Activated T-helper 17 cell treated with anti-CD3 and anti-CD28 coated beads, Interleukin-2, amount 50 U/mL, for 72 hours (primary cell): ENCODE results near the gene DNMT3L. TPM values are rescaled to one million over a fixed set of nuclear protein-coding genes. Genes with fewer than 3 reads are reported as not detected.
"Not testable (repeated sequence)": the region's sequence is repeated elsewhere in the genome, so short reads cannot be mapped to it uniquely, and the experiment has no call there.

Experiments used
- ATAC-seq: fragments of 150-1000 bp; cut with Tn5 transposase; replicated peaks from 2 replicates; pipeline ENCODE4 v1.10.0; 2021; ENCODE audit warnings: mild to moderate bottlenecking, moderate library complexity
- H3K27ac Mint-ChIP-seq: one replicate; pipeline ENCODE4 v1.8.0; 2022; ENCODE audit warnings: mixed read lengths
- H3K27me3 Mint-ChIP-seq: one replicate; pipeline ENCODE4 v1.8.0; 2022; ENCODE audit warnings: mixed read lengths
- H3K36me3 Mint-ChIP-seq: one replicate; pipeline ENCODE4 v1.8.0; 2022; ENCODE audit warnings: low read depth, mild to moderate bottlenecking, mixed read lengths
- H3K4me1 Mint-ChIP-seq: one replicate; pipeline ENCODE4 v1.8.0; 2022; ENCODE audit warnings: mixed read lengths
- H3K4me3 Mint-ChIP-seq: one replicate; pipeline ENCODE4 v1.8.0; 2022; ENCODE audit warnings: mild to moderate bottlenecking, mixed read lengths
- H3K9me3 Mint-ChIP-seq: one replicate; pipeline ENCODE4 v1.8.0; 2022; ENCODE audit warnings: mixed read lengths
- total RNA-seq, 2 donors: library from RNA; stranded (reverse); gene quantifications; one replicate each; pipeline ENCODE4 v1.2.3, GENCODE V29; 2022

The DNMT3L gene
- total RNA-seq: not detected

- H3K27ac Mint-ChIP-seq: no peak within 1 kb of the TSS
- H3K36me3 Mint-ChIP-seq: no peaks in the 10 kb centered on the region
- no peak within 1 kb of the TSS for H3K4me3 Mint-ChIP-seq
- no peaks in the 10 kb centered on the region for H3K27me3 Mint-ChIP-seq
- no peaks in the 10 kb centered on the region for H3K9me3 Mint-ChIP-seq
- ATAC-seq: no peak
- no peaks in the 10 kb centered on the region for H3K4me1 Mint-ChIP-seq
Measured at GRCh38 chr21:44261675-44262295, at the start of gene DNMT3L. DNMT3L (minus strand) TSS chr21:44261897; CDS start chr21:44261259, 638 bp downstream.

DNA sequence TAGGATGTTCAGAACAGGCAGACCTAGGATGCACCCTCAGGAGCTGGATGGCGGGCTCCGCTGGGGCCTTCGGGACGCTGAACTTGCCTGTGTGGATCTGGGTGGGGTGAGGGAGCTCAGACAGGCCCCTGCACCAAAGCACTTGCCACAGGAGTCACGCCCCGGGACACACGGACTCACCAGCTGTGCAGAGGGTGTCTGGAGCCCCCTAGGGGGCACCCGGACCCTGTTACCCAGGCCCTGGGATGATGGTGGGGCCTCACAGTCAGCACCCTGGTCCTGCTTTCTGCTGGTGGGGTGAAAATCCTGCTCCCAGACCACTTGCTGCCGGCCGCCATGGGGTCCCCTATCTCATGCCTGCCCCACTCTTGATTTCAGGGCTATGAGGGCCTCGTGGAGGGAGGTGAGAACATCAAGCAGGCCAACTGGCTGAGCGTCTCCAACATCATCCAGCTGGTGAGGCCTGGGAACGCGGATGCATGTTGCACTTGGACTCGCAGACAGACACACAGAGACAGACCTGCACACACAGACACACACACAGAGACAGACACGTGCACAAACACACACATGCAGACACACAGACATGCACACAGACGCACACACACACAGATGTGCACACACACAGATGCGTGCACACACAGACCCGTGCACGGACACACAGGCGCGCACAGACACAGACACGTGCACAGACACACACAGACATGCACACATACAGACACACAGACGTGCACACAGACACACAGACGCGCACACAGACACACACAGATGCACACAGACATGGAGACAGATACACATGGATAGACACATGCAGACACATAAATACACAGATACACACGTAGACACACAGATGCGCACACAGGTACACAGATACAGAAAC is 49.2 kb upstream of the DNMT3L start:
- no peaks in the 10 kb centered on the region for H3K9me3 Mint-ChIP-seq
- peaks cover 6% of the 10 kb centered on the region for H3K4me1 Mint-ChIP-seq
- H3K4me3 Mint-ChIP-seq: no peak overlapping the region
- no peak for ATAC-seq
- no peak overlapping the region for H3K27ac Mint-ChIP-seq
- H3K27me3 Mint-ChIP-seq: no peaks in the 10 kb centered on the region
- H3K36me3 Mint-ChIP-seq: peaks cover 49% of the 10 kb centered on the region

- Mint-ChIP-seq H3K4me1 (peaks cover 11% of the 10 kb centered on the region), H3K36me3 (peaks cover 55% of the 10 kb centered on the region), H3K9me3 (no peaks in the 10 kb centered on the region), H3K27ac (peak overlapping the region; percentile 63), H3K4me3 (no peak overlapping the region), H3K27me3 (no peaks in the 10 kb centered on the region)
- no peak for ATAC-seq
Measured at GRCh38 chr21:44306936-44307704, 45.4 kb upstream of the DNMT3L start.

DNA sequence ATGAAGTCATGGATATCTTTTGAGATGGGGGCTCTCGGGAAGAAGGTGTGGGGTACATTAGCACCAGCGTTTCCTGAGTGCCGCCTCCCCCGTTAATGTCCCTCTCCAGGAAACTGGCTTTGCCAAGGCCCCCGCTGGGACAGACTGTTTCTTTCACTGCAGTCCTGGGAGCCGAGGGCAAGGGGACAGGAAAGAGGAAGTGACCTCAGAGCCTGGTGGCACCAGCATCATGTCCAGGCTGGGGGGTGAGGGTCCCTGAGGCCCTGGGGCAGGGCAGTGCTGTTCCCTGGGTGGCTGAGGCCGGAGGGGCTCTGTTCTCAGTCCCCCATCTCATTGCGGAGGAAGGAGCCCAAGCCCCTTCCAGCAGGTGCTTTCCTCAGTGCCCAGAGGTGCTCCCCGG is 44.0 kb upstream of the DNMT3L start:
- no peak for ATAC-seq
- Mint-ChIP-seq H3K36me3 (peaks cover 54% of the 10 kb centered on the region), H3K4me3 (no peak overlapping the region), H3K27ac (no peak overlapping the region), H3K4me1 (peaks cover 5% of the 10 kb centered on the region), H3K27me3 (no peaks in the 10 kb centered on the region), H3K9me3 (no peaks in the 10 kb centered on the region)

GRCh38 chr21:44304877-44305293 is 43.2 kb upstream of the DNMT3L start:
- Mint-ChIP-seq H3K27ac (peak overlapping the region; percentile 78), H3K36me3 (peaks cover 55% of the 10 kb centered on the region), H3K4me3 (peak overlapping the region; percentile 28), H3K27me3 (no peaks in the 10 kb centered on the region), H3K4me1 (peaks cover 5% of the 10 kb centered on the region), H3K9me3 (no peaks in the 10 kb centered on the region)
- ATAC-seq: peak; percentile 25

- Mint-ChIP-seq H3K4me3 (no peak overlapping the region), H3K36me3 (peaks cover 55% of the 10 kb centered on the region)
- ATAC-seq: no peak
Measured at GRCh38 chr21:44304011-44304616, 42.4 kb upstream of the DNMT3L start.

DNA sequence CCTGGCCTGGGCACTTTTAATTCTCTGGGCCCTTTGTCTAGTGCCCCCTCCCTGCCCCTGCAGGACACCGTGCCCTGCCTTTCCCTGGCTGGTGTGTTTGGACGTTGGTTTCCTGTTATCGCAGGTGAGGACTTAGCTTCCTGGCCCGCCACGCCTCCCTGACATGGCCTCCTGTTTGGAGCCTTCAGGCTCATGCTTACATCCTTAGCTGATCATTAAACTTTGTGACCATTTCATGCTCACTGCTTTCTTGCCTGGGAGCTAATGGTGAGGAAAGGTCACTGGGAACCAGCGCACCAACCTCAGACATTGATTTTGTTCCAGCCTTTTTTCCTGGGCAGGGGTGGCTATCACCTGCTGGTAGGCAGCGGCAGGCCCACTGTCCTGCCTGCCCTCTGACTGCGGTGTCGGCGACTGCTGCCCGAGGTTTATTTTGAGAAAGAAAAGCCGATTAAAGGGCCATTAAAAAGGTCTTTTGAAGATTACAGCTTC is 41.8 kb upstream of the DNMT3L start:
- Mint-ChIP-seq H3K4me1 (peaks cover 5% of the 10 kb centered on the region), H3K9me3 (no peaks in the 10 kb centered on the region), H3K27me3 (no peaks in the 10 kb centered on the region), H3K4me3 (peak overlapping the region; percentile 83), H3K27ac (peak overlapping the region; percentile 81), H3K36me3 (peaks cover 49% of the 10 kb centered on the region)
- no peak for ATAC-seq

More at GRCh38 chr21:44304011-44304616, 42.4 kb upstream of the DNMT3L start:
- peaks cover 5% of the 10 kb centered on the region for H3K4me1 Mint-ChIP-seq
- H3K9me3 Mint-ChIP-seq: no peaks in the 10 kb centered on the region
- no peaks in the 10 kb centered on the region for H3K27me3 Mint-ChIP-seq
- H3K27ac Mint-ChIP-seq: no peak overlapping the region

DNA sequence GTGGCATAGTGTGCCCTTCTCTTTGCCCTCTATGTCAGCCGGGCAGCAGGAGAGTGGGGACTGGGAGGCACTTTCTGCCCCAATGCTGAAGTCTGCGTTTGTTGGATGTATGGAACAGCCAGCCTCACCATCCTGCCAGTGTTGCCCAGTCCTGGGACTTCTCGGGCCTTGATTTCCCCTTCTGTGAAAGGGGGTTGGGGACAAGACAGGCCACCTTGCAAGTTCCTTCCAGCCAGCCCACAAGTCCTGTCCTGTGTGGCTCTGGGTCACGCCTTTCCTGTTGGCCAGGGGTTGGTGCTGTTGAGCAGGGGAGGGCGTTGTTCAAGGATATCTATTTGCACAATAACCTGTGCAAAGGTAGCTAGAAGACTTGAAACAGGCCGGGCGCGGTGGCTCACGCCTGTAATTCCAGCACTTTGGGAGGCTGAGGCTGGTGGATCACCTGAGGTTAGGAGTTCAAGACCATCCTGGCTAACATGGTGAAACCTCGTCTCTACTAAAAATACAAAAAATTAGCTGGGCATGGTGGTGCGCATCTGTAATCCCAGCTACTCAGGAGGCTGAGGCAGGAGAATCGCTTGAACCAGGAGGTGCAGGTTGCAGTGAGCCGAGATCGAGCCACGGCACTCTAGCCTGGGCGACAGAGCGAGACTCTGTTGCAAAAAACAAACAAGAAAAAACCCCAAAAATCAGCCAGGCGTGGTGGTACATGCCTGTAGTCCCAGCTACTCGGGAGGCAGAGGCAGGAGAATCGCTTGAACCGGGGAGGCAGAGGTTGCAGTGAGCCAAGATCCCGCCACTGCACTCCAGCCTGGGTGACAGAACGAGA is 41.1 kb upstream of the DNMT3L start:
- not testable (repeated sequence) for H3K4me1 Mint-ChIP-seq, H3K9me3 Mint-ChIP-seq, ATAC-seq, H3K27me3 Mint-ChIP-seq
- H3K4me3 Mint-ChIP-seq: peak overlapping the region; percentile 83
- peaks cover 43% of the 10 kb centered on the region for H3K36me3 Mint-ChIP-seq
- H3K27ac Mint-ChIP-seq: peak overlapping the region; percentile 85

DNA sequence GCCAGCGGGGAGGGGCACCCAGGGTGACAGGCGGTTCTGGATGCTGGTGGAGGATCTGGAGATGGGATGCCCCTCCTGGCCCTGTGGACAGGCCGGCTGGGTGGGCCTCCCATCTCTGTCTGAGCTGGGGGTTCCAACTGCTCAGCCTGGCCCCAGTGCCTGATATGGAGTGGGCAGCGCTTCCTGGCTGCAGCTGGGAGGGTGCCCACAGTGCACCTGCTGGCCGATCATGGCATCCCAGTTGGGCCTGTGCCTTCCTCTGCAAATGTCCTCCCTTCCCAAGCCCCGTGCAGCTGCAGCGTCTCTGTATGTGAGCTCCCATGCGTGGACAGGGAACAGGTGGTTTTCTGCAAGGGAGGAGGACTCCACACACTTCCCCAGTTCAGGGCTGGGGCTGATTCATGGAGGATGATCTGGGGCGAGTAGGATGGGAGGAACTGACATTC is 40.3 kb upstream of the DNMT3L start:
- Mint-ChIP-seq H3K36me3 (peaks cover 35% of the 10 kb centered on the region), H3K27ac (peak overlapping the region; percentile 85)

DNA sequence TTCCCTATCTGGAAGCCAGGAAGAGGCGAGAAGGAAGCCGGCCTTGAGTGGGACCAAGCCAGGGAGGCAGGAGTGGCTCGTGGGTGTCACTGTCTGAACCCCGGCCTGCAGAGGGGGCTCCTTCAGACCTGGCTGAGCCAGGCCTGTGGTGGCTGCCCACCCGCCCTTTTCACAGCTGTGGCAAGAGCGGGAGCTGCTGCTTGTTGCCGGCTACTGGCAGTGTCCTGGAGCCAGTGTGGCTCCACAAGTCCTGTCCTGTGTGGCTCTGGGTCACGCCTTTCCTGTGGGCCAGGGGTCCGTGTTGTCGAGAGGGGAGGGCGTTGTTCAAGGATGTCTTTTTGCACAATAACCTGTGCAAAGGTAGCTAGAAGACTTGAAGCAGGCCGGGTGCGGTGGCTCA is 39.4 kb upstream of the DNMT3L start:
- Mint-ChIP-seq H3K4me1 (peaks cover 9% of the 10 kb centered on the region), H3K36me3 (peaks cover 34% of the 10 kb centered on the region), H3K27ac (peak overlapping the region; percentile 85), H3K4me3 (peak overlapping the region; percentile 83), H3K27me3 (no peaks in the 10 kb centered on the region), H3K9me3 (no peaks in the 10 kb centered on the region)
- ATAC-seq: no peak

More for the DNA sequence above, 40.3 kb upstream of the DNMT3L start:
- Mint-ChIP-seq H3K27me3 (no peaks in the 10 kb centered on the region), H3K4me1 (peaks cover 9% of the 10 kb centered on the region), H3K9me3 (no peaks in the 10 kb centered on the region), H3K4me3 (peak overlapping the region; percentile 83)
- no peak for ATAC-seq

DNA sequence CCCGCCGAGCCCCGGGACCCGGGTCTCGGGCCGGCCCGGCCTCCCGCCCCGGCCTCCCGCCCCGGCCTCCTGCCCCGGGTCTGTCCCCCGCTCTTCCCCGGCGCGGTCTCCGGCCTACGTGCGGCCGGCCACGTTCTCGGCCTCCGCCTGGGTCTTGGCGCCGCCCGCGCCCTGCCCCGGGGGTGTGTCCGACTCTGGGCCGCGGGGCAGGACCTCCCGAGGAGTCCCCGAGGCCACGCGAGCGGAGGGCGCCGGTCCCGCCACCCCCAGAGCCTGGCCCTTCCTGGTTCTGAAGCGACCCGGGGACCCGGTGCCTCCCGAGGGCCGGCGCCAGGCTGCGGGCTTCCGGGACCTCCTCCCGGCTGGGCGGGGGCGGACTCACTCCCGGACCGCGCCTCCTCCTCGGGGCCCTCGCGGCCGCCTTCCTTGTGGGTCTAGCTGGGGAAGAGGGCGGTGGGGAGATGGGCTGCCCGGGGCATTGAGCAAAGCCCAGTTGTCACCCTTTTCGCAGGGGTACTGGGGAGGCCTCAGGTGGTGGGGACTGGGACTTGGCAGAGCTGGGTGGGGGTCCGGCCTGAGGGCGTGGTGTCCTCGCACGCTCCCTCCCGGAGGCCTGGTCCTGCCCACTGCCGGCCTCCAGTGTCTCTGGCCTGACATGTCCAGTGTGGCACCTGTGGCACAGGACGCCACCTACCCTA is 38.7 kb upstream of the DNMT3L start:
- H3K27me3 Mint-ChIP-seq: no peaks in the 10 kb centered on the region
- peaks cover 34% of the 10 kb centered on the region for H3K36me3 Mint-ChIP-seq
- peak; percentile 54 for ATAC-seq
- H3K4me3 Mint-ChIP-seq: peak overlapping the region; percentile 83
- no peaks in the 10 kb centered on the region for H3K9me3 Mint-ChIP-seq
- peaks cover 9% of the 10 kb centered on the region for H3K4me1 Mint-ChIP-seq
- H3K27ac Mint-ChIP-seq: peak overlapping the region; percentile 85

DNA sequence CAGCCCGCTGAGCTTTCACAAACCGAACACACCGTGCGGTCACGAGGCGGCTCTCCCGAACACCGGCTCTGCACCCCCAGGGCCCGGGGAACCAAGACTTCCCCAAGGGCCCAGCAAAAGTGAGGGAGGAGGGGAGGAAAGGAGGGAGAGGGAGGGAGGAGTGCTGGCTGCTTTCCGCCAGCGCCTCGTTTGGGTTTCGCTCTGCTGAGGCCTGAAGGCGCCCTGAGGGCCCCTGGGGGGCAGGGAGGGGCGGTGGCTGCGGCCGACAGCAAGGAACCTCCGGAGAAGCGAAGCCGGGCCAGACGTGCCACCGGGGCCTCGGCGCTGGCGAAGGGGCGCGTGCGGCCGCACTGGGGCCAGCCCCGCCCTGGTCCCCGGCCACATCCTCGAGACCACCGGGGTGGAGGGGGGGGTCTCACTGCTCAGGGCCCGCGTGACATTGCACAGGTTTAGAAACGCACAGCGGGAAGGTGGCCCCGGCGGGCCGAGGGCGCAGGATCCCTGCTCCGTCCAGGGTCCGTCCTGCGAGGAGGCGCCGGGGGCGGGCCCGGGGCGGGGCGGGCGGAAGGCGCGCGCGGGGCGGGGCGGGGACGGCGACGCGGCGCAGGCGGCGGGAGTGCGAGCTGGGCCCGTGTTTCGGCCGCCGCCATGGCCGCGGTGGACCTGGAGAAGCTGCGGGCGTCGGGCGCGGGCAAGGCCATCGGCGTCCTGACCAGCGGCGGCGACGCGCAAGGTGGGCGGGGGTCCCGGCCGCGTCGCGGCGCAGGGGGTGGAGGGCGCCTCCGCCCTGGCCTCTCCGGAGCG is 38.0 kb upstream of the DNMT3L start, which contains the start of gene PFKL:
Gene PFKL (plus strand): TSS at position 596 of the 804 bp plus-strand sequence. CDS start 53 bp downstream, at position 649.
- peak within 1 kb of the TSS; percentile 86 for H3K27ac Mint-ChIP-seq
- H3K4me1 Mint-ChIP-seq: peaks cover 9% of the 10 kb centered on the region
- peak within 1 kb of the TSS; percentile 87 for H3K4me3 Mint-ChIP-seq
- no peaks in the 10 kb centered on the region for H3K9me3 Mint-ChIP-seq
- H3K27me3 Mint-ChIP-seq: no peaks in the 10 kb centered on the region
- peak; percentile 82 for ATAC-seq
- H3K36me3 Mint-ChIP-seq: peaks cover 27% of the 10 kb centered on the region
